GM19397 (cell line): ENCODE results near the gene ACOX3.
A peak's percentile ranks its signal among the peaks of the same experiment; 100 is the strongest.
"Not testable (repeated sequence)": the region's sequence is repeated elsewhere in the genome, so short reads cannot be mapped to it uniquely, and the experiment has no call there.

Experiments
- ATAC-seq: cut with Tn5 transposase; IDR thresholded peaks from one replicate; pipeline ENCODE4 v1.9.1; 2021; ENCODE audit warnings: mild to moderate bottlenecking, moderate library complexity; ENCODE audit not compliant: unreplicated experiment

ACOX3 gene

GRCh38 chr4:8440492-8441311, at the start of gene ACOX3, which contains the start of gene TRMT44:
TSS of gene ACOX3 (minus strand) at chr4:8440723. CDS start at chr4:8416521, 24,202 bp downstream.
TSS of gene TRMT44 (plus strand) at chr4:8440777. CDS start at chr4:8440823, 46 bp downstream.
- ATAC-seq, result peak; percentile 82

GRCh38 chr4:8488791-8489369, 48.4 kb upstream of the ACOX3 start:
- ATAC-seq, result no peak

GRCh38 chr4:8486643-8487042, 46.1 kb upstream of the ACOX3 start:
- not testable (repeated sequence) for ATAC-seq

- no peak for ATAC-seq
These were observed 39.7 kb upstream of the ACOX3 start for GRCh38 chr4:8480221-8480620.

- no peak for ATAC-seq
These were observed 38.5 kb upstream of the ACOX3 start for GRCh38 chr4:8478801-8479744.

- no peak for ATAC-seq
These were observed 37.8 kb upstream of the ACOX3 start for GRCh38 chr4:8478371-8478770.

- ATAC-seq, result no peak
These were observed 37.2 kb upstream of the ACOX3 start for GRCh38 chr4:8477676-8478075.

- no peak for ATAC-seq
These were observed 36.6 kb upstream of the ACOX3 start for GRCh38 chr4:8477095-8477635.

- no peak for ATAC-seq
These were observed 35.4 kb upstream of the ACOX3 start for GRCh38 chr4:8475751-8476575.

- ATAC-seq, result no peak
These were observed 34.3 kb upstream of the ACOX3 start for GRCh38 chr4:8474856-8475255.

GRCh38 chr4:8473920-8474590, 33.5 kb upstream of the ACOX3 start:
- ATAC-seq, result no peak

GRCh38 chr4:8473198-8473919, 32.8 kb upstream of the ACOX3 start:
- no peak for ATAC-seq

GRCh38 chr4:8472689-8473197, 32.2 kb upstream of the ACOX3 start:
- ATAC-seq, result no peak

GRCh38 chr4:8472158-8472688, 31.7 kb upstream of the ACOX3 start:
- no peak for ATAC-seq

- no peak for ATAC-seq
These were observed 30.8 kb upstream of the ACOX3 start for GRCh38 chr4:8471211-8471875.

- ATAC-seq, result no peak
These were observed 30.0 kb upstream of the ACOX3 start for GRCh38 chr4:8470451-8471024.

GRCh38 chr4:8469550-8469949, 29.0 kb upstream of the ACOX3 start:
- no peak for ATAC-seq
